WERI-Rb-1 (cell line): ENCODE results near the gene HOXA13.

ENCODE experiments used
- DNase-seq: peaks from one replicate; pipeline ENCODE4 v3.0.0-alpha.2; 2020
- H3K27ac ChIP-seq: fragments of 250-450 bp; sonication (Bioruptor Pico); 2 replicates; pipeline ENCODE4 v1.5.1; 2020; ENCODE audit warnings: mild to moderate bottlenecking, moderate library complexity
- H3K27me3 ChIP-seq: fragments of 250-450 bp; sonication (Bioruptor Pico); 2 replicates; pipeline ENCODE4 v1.5.1; 2021; ENCODE audit warnings: mild to moderate bottlenecking, low read depth, moderate library complexity; ENCODE audit not compliant: insufficient read depth, severe bottlenecking
- H3K36me3 ChIP-seq: fragments of 250-450 bp; sonication (Bioruptor Pico); 2 replicates; pipeline ENCODE4 v1.5.1; 2020; ENCODE audit warnings: mild to moderate bottlenecking, moderate library complexity
- H3K4me3 ChIP-seq: 2 replicates; pipeline ENCODE4 v1.5.1; 2011; ENCODE audit warnings: low read depth, mild to moderate bottlenecking, control low read depth, low read length
- H3K9me3 ChIP-seq: fragments of 250-450 bp; sonication (Bioruptor Pico); 2 replicates; pipeline ENCODE4 v1.5.1; 2021; ENCODE audit warnings: mild to moderate bottlenecking, moderate library complexity; ENCODE audit not compliant: severe bottlenecking
- TF ChIP-seq, protein P1 (sequence below): IDR thresholded peaks from 2 replicates; pipeline ENCODE4 v1.5.1; 2011; ENCODE audit warnings: low read depth, mild to moderate bottlenecking, control low read depth, inconsistent platforms, low read length

The HOXA13 gene

DNA sequence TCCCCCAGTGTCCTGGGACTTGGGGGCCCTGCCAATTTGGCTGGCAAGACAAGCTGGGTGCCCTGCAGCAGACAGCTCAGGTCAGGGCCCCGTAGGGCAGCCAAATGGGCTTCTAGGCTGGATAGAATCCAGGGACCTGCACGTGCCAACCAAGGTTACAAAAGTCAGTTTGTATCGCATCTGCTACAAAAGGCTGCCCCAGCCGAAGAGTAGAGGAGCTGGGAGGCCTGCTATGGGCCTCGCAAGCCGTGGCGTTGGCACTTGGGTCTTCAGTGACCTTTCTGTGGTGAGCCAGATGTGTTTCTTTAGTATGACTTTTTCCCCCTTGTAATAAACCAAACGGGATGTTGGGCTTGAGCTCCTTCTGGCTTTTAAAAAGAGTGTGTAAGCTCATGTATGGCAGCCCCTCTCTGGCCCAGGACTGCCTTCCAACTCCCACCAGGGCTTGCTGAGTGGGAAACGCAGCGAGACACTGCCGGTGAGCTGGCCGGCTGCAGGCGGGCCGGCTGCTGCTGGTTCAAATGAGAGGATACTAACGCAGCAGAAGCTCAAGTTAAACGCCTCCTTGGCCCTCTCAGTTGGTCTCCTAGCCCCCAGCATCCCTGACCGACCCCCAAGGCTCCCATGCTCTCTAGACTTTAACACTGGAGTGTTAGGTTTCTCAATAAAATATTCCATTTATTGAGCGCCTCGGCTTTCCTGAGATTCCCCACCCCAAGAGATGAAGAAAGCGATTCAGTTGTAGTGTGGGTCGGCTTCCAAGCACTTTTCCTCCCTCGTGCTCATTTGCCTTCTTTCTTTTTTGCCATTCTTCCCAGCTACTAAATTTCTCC, 22.7 kb downstream of the HOXA13 start:
- Histone ChIP-seq H3K4me3 (no peak overlapping the region), H3K27ac (no peak overlapping the region), H3K27me3 (peaks cover 70% of the 10 kb centered on the region), H3K9me3 (peaks cover 8% of the 10 kb centered on the region), H3K36me3 (no peaks in the 10 kb centered on the region)
- peak; percentile 1 for DNase-seq
- TF ChIP-seq, protein P1, sequence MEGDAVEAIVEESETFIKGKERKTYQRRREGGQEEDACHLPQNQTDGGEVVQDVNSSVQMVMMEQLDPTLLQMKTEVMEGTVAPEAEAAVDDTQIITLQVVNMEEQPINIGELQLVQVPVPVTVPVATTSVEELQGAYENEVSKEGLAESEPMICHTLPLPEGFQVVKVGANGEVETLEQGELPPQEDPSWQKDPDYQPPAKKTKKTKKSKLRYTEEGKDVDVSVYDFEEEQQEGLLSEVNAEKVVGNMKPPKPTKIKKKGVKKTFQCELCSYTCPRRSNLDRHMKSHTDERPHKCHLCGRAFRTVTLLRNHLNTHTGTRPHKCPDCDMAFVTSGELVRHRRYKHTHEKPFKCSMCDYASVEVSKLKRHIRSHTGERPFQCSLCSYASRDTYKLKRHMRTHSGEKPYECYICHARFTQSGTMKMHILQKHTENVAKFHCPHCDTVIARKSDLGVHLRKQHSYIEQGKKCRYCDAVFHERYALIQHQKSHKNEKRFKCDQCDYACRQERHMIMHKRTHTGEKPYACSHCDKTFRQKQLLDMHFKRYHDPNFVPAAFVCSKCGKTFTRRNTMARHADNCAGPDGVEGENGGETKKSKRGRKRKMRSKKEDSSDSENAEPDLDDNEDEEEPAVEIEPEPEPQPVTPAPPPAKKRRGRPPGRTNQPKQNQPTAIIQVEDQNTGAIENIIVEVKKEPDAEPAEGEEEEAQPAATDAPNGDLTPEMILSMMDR, result no peak

DNA sequence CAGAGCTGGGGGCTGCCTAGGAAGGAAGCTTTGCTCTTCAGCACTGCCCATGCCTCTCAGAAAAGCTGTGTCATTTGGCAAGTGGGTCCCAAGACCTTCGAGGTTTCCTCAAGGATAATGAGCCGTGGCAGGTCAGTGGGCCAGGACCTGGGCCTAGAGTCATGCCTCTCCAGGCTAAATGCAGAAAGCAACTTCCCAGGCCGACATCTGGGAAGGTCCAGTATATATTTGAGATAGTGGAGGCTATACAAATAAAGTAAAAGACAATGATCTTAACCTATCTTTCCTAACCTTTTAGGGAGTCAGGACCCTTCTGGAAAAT, 23.4 kb downstream of the HOXA13 start:
- Histone ChIP-seq H3K36me3 (no peaks in the 10 kb centered on the region), H3K4me3 (no peak overlapping the region), H3K9me3 (peaks cover 8% of the 10 kb centered on the region), H3K27ac (no peak overlapping the region), H3K27me3 (peaks cover 70% of the 10 kb centered on the region)
- DNase-seq, result peak; percentile 3
- TF ChIP-seq, protein P1, result no peak

DNA sequence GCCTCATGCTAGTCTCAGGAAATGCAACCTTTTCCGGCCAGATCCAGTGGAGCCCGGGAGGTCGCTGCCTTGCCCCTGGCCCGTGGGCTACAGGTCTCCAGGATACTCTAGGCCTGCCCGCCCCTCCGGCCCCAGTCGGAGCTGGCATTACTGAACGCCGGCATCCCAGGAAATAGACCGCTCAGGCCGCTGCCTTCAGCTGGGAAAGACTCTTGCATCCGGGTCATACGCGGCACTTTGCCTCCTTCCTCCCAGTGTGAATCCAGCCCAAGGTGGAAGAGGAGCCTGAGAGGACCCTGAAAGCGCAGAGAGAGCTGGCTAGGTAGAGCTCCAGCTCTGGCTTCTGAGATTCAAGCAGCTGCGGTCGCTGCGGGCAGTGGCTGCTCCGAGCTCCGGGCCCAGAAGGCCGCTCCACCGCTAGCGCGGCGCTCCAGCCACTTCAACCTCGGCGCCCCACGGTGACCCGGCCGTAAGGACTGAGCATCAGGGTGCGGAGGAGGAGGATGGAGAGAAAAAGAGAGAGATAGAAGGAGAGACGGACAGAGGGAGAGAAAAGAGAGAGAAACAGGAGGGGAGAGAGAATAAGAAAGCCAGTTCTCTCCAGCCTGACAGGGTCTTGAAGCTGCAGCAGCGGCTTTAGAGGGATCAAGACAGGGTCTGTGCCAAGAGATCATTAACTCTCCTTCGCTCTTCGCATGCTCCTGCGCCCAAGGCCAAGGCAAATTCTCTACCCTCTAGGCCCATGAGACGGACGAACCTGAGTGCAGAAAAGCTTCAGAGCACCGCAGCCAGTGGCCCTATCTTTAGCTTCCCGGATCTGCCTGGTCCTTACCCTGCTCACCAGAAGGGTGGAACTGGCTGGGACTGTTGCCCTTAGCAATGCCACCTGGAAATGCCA, 24.0 kb downstream of the HOXA13 start:
- Histone ChIP-seq H3K27ac (no peak overlapping the region), H3K36me3 (no peaks in the 10 kb centered on the region), H3K27me3 (peaks cover 70% of the 10 kb centered on the region), H3K4me3 (no peak overlapping the region), H3K9me3 (peaks cover 8% of the 10 kb centered on the region)
- TF ChIP-seq, protein P1, result no peak
- peak; percentile 4 for DNase-seq

DNA sequence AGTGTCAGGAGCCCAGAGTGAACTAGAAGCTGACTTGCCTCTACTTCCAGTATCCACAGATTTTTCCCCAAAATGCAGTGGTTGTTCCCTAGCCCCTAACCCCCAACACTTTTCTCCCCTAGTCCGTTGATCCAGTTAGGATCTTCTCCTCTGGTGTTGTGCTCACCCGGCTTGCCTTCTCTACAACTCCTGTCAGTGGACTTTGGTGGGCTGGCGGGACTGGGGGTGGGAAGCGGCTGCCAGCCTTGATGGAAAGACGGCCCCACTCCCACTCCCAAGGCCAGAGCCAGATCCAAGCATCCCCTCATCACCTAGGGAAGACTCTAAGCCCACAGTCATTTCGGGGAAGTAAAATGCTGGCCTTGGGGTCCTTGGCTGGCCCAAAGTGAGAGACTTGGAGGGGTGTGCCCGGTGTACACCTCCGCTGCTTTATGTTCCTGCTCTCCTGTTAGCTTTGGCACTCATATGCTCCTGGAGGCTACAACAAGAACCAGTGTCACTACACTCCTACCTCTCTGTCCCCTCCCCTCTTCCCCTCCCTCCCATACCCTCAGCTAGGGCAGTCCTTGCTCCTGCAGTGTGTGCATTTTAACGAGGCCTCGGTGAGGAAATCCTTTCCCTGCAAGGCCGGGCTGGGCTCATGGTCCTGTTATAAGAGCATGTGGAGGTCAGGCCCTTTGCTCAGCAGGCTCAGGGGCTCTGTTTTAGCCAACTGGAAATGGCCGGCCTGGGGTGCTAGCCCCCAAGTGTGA, 24.8 kb downstream of the HOXA13 start:
- no peak overlapping the region for H3K27ac ChIP-seq
- H3K27me3 ChIP-seq, result peaks cover 67% of the 10 kb centered on the region
- H3K9me3 ChIP-seq, result peaks cover 8% of the 10 kb centered on the region
- TF ChIP-seq, protein P1, result no peak
- no peak overlapping the region for H3K4me3 ChIP-seq
- DNase-seq, result peak; percentile 4
- no peaks in the 10 kb centered on the region for H3K36me3 ChIP-seq

DNA sequence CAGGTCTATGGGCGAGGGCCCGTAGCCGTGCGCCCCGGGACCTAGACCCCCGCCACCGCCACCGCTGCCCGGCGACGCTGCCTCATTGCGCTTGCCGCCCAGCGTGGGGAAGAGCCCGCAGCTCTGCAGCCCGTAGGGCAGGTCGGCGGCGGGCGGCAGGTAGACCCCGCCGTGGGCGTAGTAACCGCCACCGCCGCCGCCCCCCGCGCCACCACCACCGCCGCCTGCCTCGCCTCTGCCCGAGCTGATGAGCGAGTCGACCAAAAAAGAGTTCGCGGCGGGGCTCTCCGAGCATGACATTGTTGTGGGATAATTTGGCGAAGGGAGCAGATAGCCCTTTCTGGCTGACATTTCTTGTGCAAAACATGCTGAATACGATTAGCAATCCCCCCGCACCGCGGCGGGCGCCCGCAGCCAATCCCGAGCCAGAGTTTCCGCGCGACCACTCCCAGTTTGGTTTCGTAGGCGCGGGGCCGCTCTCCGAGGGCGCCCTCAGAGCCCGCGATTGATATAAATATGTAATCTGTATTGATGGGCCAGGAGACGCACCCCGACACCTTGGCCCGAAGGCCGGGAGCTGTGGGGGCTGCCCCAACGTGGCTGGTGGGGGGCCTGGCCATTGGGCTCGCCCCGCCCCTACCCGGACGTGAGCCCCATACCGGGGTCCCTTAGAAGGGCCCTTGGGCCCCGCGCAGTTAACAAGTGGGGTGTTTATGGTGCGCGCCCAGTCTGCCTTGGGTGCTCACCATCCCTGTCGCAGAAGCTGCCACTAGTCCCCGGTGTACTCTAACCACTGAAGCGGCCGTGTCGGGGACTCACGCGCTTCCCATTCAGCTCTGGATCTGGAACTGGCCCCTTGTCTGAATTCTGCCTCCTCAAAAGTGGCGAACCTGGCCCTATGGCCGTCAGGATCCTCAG, 25.7 kb downstream of the HOXA13 start, which contains the start of gene HOXA10:
HOXA10 (minus strand) TSS at position 365 of the 918 bp plus-strand sequence; CDS start at position 351, 14 bp downstream.
- H3K27me3 ChIP-seq, result peaks cover 62% of the 10 kb centered on the region
- no peak within 1 kb of the TSS for H3K27ac ChIP-seq
- H3K4me3 ChIP-seq, result peak within 1 kb of the TSS; percentile 53
- H3K9me3 ChIP-seq, result peaks cover 8% of the 10 kb centered on the region
- peak; percentile 20 for DNase-seq
- TF ChIP-seq, protein P1, result no peak
- no peaks in the 10 kb centered on the region for H3K36me3 ChIP-seq
